GM18526 (cell line): ENCODE data around the gene AP4B1.

Source experiments
- POLR2A ChIP-seq: IDR thresholded peaks from 3 replicates; pipeline ENCODE4 v1.6.1; 2011; ENCODE audit not compliant: insufficient read length; ENCODE audit errors: extremely low read depth

Gene AP4B1

DNA sequence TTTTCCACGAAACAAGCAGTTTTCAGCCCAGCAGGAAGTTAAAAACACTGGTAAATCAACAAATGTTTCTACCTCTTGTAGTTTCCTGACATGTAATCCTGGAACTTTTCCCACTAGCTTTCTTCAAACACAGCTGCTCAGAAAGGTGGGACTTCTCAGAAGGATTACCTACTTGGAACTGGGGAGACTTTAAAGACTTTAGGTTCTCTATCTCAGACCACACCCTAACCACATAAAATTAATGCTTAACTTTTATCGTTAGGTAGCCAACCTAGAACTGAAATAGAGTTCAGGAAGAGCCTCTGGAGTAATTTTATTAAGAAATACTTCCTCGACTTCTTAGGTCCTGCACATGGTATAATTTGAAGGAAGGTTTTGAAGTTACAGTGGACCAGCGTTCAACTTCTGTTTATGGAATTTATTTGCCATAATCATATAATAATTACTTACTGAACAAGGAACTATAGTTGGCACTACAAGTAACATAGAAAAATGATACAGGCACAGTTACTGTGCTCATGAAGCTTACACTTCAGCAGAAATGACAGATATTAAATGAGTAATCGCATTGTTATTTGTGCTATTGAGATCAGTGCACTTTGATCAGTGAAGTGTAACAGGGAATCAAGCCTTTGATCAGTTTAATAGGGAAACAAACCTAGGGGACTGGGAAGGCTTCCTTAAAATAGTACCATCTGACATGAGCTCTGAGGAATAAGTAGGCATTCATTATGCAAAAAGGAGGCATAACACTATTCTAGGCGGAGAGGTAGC, 17.0 kb downstream of the AP4B1 start, which contains the start of gene BCL2L15:
BCL2L15 (minus strand) TSS at position 180 of the 774 bp plus-strand sequence. CDS start 206 bp downstream, outside the sequence.
- no peak for TF ChIP-seq POLR2A

DNA sequence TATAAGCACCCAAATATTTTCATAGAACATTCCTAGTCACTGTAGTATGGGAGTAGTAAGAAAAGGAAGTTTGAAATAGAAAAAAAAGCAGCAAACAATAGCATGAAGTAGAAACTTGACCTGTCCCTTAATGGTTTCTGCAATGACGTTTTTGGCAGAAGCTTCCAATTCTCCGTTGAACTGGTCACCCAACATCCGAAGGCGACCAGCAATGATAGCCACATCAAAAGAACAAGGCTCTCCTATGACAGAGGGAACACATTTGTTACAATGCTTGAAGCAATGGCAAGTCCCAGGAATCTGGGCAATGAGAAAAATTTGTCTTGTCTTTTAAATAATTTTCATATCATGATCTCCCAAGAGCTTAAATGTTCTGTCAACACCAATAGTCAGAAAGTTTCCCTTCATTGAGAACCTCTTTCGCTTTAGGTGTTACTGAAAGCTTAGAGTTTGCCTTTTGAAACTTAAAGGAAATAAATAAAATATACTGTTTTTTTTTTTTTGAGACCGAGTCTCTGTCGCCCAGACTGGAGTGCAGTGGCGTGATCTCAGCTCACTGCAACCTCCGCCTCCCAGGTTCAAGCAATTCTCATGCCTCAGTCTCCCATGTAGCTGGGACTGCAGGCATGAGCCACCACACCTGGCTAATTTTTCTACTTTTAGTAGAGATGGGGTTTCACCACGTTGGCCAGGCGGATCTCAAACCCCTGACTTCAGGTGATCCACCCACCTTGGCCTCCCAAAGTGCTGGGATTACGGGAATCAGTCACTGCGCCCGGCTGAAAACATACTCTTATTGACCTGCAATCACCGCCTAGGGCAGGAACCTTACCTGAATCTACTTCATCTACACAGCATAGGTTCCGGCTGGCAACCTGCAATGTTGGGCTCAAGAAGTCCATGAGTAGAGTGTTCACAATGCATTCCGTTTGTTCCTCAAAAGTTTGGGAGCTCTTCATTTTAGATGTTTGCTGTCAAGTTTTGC, 17.9 kb downstream of the AP4B1 start:
- no peak for TF ChIP-seq POLR2A

DNA sequence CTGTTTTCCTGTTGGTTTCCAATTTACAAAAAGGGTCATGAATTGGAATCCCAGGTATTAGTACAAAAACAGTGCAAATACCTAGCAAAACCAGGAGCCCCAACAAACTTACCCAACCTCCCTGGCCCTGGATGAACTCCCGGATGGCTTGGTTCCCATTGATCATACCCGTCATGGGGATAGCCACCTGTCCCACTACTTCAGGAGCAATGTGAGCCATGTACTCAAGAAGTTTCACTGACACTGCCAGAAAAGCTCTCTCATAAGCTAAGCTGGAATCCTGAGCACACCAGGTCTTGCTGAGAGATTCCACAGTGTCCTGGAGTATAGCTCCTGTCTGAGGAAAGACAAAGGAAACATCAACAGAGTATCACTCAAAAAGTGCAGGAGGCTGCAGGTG, 22.9 kb downstream of the AP4B1 start:
- no peak for TF ChIP-seq POLR2A

DNA sequence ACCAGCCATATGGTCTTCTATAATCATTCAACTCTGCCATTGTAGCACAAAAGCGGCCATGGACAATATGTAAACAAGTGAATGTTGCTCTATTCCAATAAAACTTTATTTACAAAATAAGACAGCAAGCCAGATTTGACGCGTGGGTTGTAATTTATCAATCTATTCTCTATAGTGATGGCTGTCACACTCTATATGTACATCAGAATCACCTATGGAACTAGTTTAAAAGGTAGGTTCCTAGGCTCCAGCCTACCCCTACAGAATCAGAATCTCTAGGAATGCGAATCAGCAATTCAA, 24.9 kb downstream of the AP4B1 start:
- no peak for TF ChIP-seq POLR2A

DNA sequence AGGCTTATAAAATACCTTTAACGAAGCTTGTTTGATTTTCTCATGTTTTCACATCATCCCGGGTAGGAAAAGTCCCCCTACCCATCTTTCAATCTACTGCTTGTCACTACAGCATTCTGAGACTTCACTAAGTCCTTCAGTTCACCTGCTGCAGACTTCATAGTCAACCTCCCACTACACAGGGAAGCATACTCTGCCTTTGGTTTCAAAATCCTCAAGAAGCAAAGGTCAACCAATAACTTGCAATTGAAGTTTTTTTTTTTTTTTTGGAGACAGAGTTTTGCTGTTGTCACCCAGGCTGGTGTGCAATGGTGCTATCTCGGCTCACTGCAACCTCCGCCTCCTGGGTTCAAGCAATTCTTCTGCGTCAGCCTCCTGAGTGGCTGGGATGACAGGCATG, 28.4 kb downstream of the AP4B1 start:
- no peak for TF ChIP-seq POLR2A

DNA sequence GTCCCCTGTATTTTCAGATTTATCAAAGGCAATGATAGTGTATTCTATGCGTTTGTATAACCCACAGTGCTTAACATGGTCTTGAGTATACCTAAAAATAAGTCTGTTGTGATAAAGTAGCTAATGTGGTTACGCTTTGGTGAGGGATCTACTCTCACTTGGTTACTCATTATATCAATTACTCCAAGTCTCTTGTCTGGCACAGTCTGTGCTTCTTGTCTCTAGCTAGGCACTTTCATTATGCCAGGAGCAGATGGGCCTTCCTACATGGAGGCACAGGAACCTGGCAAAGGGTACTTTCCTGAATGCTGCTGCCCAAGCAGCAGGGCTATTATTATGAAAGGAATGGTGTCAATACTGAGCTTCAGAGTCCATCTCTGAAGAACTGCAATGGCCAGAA, 28.9 kb downstream of the AP4B1 start:
- no peak for TF ChIP-seq POLR2A

DNA sequence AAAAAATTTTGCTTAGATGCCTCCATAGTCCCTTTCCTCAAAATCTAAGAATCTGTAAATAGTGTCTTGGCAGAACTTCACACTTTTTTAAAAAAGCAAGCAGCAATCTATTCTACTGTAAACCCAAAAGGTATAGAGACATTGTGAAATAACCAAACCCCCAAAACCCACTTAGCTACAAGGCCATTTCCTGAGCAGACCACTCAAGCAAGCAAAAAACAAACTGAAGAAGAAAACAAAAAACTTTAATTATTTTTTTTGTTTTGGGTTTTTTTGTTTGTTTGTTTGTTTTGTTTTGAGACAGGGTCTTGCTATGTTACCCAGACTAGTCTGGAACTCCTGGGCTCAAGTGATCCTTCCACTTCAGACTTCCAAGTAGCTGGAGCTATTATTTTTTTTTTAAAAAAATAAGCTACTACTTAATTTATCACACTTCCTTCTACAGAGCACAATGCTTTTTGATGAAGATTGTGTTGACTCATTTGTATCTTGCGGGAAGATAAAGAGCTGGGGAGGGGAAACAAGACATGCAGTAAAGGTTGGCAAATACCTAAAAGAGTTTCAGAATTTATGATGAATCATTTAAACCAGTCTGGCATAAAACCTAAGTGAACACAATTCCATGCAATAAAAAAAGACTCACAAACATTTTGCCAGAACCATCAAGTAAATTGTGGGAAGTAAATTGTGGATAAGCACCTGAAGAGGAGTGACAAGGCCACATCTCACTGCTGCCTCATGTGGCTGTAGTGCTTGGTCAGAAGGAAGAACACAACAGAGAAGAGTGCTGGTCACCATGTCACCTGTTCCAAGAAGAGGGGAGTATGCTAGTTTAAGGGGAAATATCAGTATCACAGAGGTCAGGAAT, 30.4 kb downstream of the AP4B1 start:
- no peak for TF ChIP-seq POLR2A

DNA sequence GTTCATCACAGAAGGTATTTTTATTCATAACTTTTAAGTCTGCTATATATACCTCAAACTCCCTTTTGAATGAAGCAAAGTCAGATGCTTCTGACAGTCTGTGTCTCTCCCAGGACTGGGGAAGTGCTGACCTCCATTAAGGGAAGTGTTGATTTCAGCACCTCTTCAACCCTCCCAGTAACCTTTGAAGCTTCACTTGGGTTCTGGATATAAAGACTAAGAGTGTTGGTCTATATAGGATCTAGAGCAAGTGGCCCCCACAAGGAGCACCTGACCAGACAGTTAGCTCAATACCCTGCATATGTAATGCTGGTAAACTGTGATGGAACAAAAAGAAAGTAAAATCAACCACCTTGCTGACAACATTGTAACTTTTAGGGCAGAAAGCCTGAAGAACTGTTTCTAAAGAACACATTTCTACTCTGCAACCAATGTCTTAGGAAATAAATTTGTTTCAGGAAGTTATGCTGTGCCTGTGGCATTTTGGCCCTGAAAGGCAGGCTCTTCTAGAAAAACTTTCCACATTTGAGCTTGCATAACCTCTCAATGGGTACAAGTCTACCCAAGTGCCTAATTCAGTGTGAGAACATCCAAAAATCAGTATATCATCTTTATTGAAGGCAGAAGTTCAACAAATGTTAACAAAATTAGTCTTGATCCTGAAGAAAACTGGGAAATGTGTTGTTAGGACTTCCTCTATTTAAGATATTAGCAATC, 32.2 kb downstream of the AP4B1 start:
- no peak for TF ChIP-seq POLR2A

DNA sequence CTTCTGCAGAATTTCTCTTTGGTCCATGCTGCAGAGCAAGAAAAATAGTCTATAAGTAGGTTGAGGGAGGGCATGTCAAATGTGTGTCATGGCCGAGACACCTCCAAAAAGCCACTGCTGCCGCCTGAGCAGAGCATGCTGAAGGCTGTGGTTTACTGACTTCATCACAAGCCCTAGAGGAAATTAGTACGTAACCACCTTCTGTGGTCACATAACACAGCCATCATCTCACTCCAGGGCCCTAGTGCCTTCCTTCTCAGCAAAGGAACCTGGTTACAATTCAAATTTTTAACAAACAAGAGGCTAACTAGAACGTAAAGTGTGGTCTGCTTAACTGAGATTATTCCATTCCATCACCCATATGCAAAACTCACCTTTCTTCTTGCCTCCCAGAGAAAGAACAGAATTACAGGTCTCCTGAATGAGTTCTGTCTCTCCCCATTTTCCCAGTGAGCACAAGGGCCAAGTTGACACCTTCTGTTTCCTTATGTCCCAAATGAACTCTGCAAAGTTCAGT, 32.9 kb downstream of the AP4B1 start, which contains the start of gene PTPN22:
PTPN22 (minus strand) TSS at position 116 of the 517 bp plus-strand sequence.
- peak; percentile 81 for TF ChIP-seq POLR2A

DNA sequence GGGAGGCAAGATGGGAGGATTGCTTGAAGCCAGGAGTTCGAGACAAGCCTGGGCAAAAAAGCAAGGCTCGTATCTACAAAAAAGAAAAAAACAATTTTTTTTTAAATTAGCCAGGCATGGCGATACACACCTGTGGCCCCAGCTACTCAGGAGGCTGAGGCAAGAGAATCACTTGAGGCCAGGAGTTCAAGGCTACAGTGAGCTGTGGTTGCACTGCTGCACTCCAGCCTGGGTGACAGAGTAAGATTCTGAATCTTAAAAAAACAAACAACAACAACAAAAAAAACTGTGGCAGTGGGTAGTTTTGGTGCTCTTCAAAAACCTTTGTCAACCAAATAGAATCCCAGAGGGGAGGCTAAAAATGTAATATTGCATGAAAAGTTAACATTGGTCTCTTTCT, 33.8 kb downstream of the AP4B1 start:
- TF ChIP-seq POLR2A, result no peak

DNA sequence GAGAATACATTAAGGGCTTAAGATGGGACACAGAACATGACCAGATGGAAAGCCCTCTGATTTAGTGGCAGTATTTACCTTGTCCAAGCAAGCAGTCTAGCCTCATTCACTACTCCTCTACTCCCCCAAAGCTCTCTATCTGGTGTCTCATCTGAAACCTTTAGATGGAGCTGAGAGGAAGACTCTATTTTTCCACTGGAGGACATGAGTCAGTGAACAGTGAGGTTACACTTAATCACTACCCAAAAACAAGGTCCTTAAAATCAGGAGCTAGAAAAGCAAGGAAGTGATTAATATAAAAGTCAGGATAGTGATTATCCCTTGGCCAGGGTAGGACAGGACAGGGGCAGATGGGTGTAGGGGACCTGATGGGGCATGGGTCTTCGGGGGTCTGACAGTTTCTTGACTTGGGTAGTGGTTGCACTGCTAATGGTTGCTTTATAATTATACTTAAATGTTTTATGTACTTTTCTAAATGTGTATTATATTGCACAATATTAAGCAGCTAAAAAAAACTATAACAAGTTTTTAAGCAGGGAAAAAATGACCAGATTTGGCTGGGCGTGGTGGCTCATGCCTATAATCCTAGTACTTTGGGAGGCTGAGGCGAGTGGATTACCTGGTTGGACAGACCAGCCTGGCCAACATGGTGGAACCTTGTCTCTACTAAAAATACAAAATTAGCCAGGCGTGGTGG, 36.1 kb downstream of the AP4B1 start:
- no peak for TF ChIP-seq POLR2A

DNA sequence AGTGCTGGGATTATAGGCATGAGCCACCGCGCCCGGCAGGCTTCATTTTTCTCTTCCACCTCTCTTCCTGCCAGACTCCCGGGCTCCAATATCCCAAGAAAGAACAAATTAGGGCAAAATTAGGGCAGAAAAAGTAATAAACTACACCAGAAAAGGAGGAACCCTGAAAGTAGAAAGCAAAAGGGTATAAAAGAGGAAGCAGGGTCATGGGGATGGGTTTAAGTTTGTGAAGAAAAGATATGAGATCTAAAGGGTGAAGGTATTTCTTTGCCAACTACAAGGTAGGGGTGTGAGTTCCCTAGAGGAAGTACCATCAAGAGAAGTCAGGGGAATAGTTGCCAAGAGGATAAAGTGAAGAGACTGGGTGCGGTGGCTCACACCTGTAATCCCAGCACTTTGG, 43.0 kb downstream of the AP4B1 start:
- TF ChIP-seq POLR2A, result no peak

DNA sequence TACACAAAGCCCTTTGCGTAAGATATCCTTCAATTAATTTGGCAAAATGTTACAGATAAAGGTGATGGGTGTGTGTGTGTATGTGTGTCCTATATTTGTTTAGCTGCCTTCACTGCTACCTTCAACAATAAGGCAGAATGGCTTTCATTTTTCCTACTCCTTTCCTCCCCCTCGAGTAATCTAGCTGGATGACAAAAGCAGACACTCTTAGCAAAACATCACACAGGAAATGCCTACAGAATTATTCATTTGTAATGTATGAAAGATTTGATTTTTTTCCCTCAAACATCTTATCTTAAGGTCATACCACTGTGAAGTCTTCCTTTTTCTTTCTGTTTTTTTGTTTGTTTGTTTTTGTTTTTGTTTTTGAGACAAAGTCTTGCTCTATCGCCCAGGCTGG, 43.7 kb downstream of the AP4B1 start:
- no peak for TF ChIP-seq POLR2A
